HepG2 (cell line): ENCODE data around the gene INTS1. TPM values are rescaled to one million over a fixed set of nuclear protein-coding genes. Genes with fewer than 3 reads are reported as not detected.

ENCODE experiments used
- ATF4 ChIP-seq, 2 experiments: fragments of 450-650 bp in 1 of 2; sonication (generic) in 1 of 2; formaldehyde crosslinking; IDR thresholded peaks; 2 replicates each; pipeline versions ENCODE4 v1.5.0 to v1.8.0; 2020 to 2022; ENCODE audit warnings: mild to moderate bottlenecking in 1 of 2, missing genetic modification reagents in 1 of 2
- DRAP1 ChIP-seq: IDR thresholded peaks from 2 replicates; pipeline ENCODE4 v1.6.1; 2016; ENCODE audit warnings: missing genetic modification reagents, missing compliant biosample characterization
- ELK4 ChIP-seq: sonication (generic); formaldehyde crosslinking; IDR thresholded peaks from 2 replicates; pipeline ENCODE4 v1.9.0; 2021; ENCODE audit warnings: missing genetic modification reagents, borderline replicate concordance
- ERF ChIP-seq: IDR thresholded peaks from 2 replicates; pipeline ENCODE4 v1.6.1; 2018; ENCODE audit warnings: missing biosample characterization, missing genetic modification reagents
- KDM5B ChIP-seq: sonication (generic); formaldehyde crosslinking; IDR thresholded peaks from 2 replicates; pipeline ENCODE4 v1.4.0; 2020; ENCODE audit warnings: missing genetic modification reagents, mild to moderate bottlenecking, borderline replicate concordance
- THAP8 ChIP-seq: sonication (generic); formaldehyde crosslinking; IDR thresholded peaks from 2 replicates; pipeline ENCODE4 v1.5.1; 2020; ENCODE audit warnings: missing genetic modification reagents, mild to moderate bottlenecking, borderline replicate concordance
- ZFP36 ChIP-seq: fragments of 150-350 bp; IDR thresholded peaks from 2 replicates; pipeline ENCODE4 v1.6.1; 2018; ENCODE audit warnings: borderline replicate concordance, low read length, low read depth; ENCODE audit not compliant: partially characterized antibody
- ZNF101 ChIP-seq: sonication (generic); formaldehyde crosslinking; IDR thresholded peaks from 2 replicates; pipeline ENCODE4 v1.4.0; 2020; ENCODE audit warnings: mild to moderate bottlenecking, low read depth, missing genetic modification reagents, borderline replicate concordance
- ZNF33B ChIP-seq: sonication (generic); formaldehyde crosslinking; IDR thresholded peaks from 2 replicates; pipeline ENCODE4 v1.5.1; 2020; ENCODE audit warnings: mild to moderate bottlenecking, missing genetic modification reagents
- ZNF512B ChIP-seq: sonication (generic); formaldehyde crosslinking; IDR thresholded peaks from 2 replicates; pipeline ENCODE4 v1.5.1; 2020; ENCODE audit warnings: missing genetic modification reagents, mild to moderate bottlenecking, borderline replicate concordance
- ZNF713 ChIP-seq: sonication (generic); formaldehyde crosslinking; IDR thresholded peaks from 2 replicates; pipeline ENCODE4 v1.4.0; 2020; ENCODE audit warnings: mild to moderate bottlenecking, missing genetic modification reagents
- ZSCAN12 ChIP-seq: sonication (generic); formaldehyde crosslinking; IDR thresholded peaks from 2 replicates; pipeline ENCODE4 v1.9.0; 2021; ENCODE audit warnings: mild to moderate bottlenecking, missing genetic modification reagents
- polyA plus RNA-seq, 8 experiments: library from polyadenylated mRNA; depleted of rRNA in 3 of 8; stranded (reverse) in 7 of 8; unstranded in 1 of 8; fragments of >200 nt; fragmentation: Illumina TruSeq in 4 of 8; extraction: Trizol in 4 of 8; gene quantifications; 2 replicates each; pipeline versions ENCODE4 v1.2.1 to v1.2.3, GENCODE V29; 2011 to 2016; ENCODE audit warnings: low read depth in 4 of 8, missing spikeins in 1 of 8, mixed read lengths in 1 of 8; ENCODE audit not compliant: insufficient read depth in 1 of 8
- total RNA-seq, 5 experiments: library from RNA; depleted of rRNA; stranded (reverse); fragments of >200 nt; fragmentation: Illumina TruSeq; extraction: Trizol; gene quantifications; 2 replicates each; pipeline ENCODE4 v1.2.3, GENCODE V29; 2016; ENCODE audit warnings: low read depth in 1 of 5
- TF ChIP-seq, protein P1 (sequence below): sonication (generic); formaldehyde crosslinking; IDR thresholded peaks from 2 replicates; pipeline ENCODE4 v1.5.1; 2020; ENCODE audit warnings: missing genetic modification reagents, mild to moderate bottlenecking, borderline replicate concordance
- TF ChIP-seq, protein P2 (sequence below): IDR thresholded peaks from 2 replicates; pipeline ENCODE4 v1.6.1; 2012; ENCODE audit warnings: low read length, improper control_type of control experiment

INTS1 gene
- total and polyA plus RNA-seq, 2 of the 13 experiments (the other 11 are each of a cell fraction or from before 2014, with no cell fraction given), result 13.7 to 29.0 TPM

DNA sequence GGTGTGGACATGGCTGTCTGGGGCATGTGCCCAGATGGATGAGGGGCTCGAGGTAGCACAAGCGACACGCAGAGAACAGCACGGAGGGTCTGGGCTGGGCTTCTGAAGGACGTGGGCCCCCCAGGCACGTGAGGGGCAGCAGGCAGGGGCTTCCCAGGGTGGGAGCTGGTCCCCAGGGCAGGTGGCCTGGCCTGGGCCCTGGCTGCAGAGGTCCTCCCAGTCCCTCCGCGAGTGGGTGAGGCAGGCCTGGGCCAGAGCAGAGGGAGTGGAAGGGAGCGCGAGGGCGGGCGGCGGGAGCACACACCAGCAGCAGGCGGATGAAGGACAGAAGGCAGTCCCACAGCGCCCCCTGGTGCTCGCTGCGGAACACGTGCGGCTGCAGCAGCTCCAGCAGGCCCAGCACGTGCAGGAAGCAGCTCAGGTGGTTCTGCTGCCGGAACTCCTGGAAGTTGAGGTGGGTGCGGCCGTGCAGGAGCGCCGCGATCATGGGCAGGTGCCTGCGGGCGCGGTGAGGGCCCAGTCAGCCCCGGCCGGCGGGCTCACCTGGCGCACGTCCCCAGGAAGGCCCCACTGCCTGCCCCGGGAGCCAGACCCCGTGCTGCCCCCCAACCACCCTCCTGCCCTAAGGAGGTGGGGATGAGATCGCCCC lies 30.2 kb downstream of the INTS1 start (continued):
- TF ChIP-seq ZNF713, result no peak
- TF ChIP-seq ERF, result 0 out of 2 replicates have a peak, but pooled peaks have one; percentile 29
- no peak for TF ChIP-seq ZNF101 (CRISPR knock-in tag)
- TF ChIP-seq ATF4 (CRISPR knock-in tag; IDR thresholded peaks at IDR 0.05), result no peak
- TF ChIP-seq KDM5B, result no peak; the same call in 1 of the 2 replicates
- TF ChIP-seq DRAP1, result 0 out of 2 replicates have a peak, but pooled peaks have one; percentile 19
- TF ChIP-seq, protein P1, sequence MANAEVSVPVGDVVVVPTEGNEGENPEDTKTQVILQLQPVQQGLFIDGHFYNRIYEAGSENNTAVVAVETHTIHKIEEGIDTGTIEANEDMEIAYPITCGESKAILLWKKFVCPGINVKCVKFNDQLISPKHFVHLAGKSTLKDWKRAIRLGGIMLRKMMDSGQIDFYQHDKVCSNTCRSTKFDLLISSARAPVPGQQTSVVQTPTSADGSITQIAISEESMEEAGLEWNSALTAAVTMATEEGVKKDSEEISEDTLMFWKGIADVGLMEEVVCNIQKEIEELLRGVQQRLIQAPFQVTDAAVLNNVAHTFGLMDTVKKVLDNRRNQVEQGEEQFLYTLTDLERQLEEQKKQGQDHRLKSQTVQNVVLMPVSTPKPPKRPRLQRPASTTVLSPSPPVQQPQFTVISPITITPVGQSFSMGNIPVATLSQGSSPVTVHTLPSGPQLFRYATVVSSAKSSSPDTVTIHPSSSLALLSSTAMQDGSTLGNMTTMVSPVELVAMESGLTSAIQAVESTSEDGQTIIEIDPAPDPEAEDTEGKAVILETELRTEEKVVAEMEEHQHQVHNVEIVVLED (CRISPR knock-in tag), result no peak
- no peak for TF ChIP-seq ZNF512B (CRISPR knock-in tag)
- TF ChIP-seq ZNF33B (CRISPR knock-in tag), result no peak
- no peak for TF ChIP-seq ELK4
- no peak for TF ChIP-seq ZSCAN12
- TF ChIP-seq, protein P2, sequence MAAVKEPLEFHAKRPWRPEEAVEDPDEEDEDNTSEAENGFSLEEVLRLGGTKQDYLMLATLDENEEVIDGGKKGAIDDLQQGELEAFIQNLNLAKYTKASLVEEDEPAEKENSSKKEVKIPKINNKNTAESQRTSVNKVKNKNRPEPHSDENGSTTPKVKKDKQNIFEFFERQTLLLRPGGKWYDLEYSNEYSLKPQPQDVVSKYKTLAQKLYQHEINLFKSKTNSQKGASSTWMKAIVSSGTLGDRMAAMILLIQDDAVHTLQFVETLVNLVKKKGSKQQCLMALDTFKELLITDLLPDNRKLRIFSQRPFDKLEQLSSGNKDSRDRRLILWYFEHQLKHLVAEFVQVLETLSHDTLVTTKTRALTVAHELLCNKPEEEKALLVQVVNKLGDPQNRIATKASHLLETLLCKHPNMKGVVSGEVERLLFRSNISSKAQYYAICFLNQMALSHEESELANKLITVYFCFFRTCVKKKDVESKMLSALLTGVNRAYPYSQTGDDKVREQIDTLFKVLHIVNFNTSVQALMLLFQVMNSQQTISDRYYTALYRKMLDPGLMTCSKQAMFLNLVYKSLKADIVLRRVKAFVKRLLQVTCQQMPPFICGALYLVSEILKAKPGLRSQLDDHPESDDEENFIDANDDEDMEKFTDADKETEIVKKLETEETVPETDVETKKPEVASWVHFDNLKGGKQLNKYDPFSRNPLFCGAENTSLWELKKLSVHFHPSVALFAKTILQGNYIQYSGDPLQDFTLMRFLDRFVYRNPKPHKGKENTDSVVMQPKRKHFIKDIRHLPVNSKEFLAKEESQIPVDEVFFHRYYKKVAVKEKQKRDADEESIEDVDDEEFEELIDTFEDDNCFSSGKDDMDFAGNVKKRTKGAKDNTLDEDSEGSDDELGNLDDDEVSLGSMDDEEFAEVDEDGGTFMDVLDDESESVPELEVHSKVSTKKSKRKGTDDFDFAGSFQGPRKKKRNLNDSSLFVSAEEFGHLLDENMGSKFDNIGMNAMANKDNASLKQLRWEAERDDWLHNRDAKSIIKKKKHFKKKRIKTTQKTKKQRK, result no peak
- TF ChIP-seq ZFP36, result no peak
- no peak for TF ChIP-seq THAP8 (CRISPR knock-in tag)
